HG02884 (cell line): ENCODE data around the gene SREK1.

Experiments used
- ATAC-seq: cut with Tn5 transposase; IDR thresholded peaks from one replicate; pipeline ENCODE4 v1.9.1; 2021; ENCODE audit warnings: mild to moderate bottlenecking, moderate library complexity; ENCODE audit not compliant: unreplicated experiment

The SREK1 gene

DNA sequence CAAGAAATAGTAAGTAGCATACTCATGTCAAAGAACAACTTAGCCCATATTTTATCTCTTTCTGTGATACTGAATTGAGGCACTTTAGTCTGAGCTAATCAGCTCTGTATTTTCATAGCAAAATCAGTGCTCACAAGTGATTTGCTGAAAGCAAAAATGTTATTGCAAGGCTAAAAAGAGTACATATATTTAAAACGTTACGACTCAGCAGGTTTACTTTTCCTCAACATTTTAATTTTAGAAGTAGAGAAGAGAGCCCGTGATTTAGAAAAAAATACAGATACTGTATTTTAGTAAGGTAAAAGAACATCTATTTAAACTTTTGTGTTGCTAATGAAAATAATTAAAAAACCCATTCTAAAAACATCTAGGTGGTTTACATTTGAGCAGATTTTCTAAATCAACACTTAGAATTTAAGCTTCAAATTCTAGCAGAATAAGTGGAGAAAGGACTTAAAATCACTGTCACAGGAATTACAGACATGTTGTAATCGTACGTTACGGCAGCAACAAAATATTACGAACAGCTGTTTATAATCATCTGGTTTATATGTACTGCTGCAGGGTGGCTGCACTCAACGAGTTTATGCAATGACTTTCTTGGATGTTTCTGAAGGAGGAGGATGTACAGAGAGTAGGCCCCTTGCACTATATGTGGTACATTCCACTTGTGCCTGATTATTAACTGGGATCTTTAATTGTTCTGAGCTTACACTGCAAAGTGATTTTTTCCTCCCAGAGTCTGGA, 20.1 kb downstream of the SREK1 start:
- ATAC-seq, result no peak

DNA sequence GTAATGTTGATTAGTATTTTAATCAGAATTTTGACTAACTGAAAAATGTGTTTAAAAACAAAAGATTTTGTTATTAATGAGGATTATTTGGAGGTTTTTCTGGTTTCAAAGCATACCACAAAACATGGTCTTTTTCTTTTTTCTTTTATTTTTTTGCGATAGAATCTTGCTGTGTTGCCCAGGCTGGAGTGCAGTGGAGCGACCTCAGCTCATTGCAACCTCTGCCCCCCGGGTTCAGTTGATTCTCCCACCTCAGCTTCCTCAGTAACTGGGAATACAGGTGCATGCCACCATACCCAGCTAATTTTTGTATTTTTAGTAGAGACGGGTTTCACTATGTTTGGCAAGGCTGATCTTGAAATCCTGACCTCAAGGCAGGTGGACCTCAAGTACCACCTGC, 24.1 kb downstream of the SREK1 start:
- no peak for ATAC-seq

- ATAC-seq, result peak; percentile 65
These were observed 25.4 kb downstream of the SREK1 start for GRCh38 chr5:66169534-66169933.

DNA sequence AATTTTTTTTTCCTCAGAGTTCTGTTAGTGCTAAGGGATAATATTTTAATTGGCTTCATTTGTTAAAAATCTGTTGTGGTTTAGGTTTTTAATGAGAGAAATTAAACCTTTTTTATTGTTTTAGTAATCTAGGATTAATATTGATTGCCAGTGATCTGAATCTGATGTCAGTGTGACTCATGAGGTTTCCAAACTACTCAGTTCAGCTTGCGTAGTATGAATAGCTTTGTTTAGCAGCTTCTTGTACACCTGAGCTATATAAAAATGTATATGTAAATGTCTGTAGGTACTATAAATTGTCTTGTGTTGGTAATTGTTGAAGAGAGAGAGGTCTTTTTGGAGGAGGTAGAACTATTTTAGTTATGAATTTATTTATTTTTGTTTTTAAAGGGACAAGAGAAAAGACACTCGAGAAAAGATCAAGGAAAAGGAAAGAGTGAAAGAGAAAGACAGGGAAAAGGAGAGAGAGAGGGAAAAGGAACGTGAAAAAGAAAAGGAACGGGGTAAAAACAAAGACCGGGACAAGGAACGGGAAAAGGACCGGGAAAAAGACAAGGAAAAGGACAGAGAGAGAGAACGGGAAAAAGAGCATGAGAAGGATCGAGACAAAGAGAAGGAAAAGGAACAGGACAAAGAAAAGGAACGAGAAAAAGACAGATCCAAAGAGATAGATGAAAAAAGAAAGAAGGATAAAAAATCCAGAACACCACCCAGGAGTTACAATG, 26.3 kb downstream of the SREK1 start:
- ATAC-seq, result no peak

GRCh38 chr5:66171349-66172344, 27.5 kb downstream of the SREK1 start:
- no peak for ATAC-seq

DNA sequence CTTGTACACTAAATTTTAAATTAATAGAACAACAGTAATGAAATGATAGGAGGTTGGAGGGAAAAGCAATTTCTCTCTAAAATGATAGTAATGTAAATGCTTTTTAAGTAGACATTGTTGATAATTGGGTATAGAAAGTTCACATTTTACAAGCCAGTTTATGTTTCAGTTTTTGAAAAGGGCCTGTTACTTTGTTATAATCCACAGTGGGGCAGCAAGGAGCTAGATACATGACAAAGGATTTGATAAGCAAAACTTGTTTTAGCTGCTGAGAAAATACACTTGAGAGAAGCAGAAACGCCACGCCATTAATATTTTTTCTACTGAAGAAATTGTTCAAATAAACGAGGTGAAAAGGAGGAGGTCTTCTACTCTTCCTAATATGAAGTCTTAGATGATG, 30.2 kb downstream of the SREK1 start:
- no peak for ATAC-seq

- no peak for ATAC-seq
These were observed 34.7 kb downstream of the SREK1 start for GRCh38 chr5:66178799-66179198.

- ATAC-seq, result no peak
These were observed 35.4 kb downstream of the SREK1 start for GRCh38 chr5:66179297-66180051.

- ATAC-seq, result no peak
These were observed 36.4 kb downstream of the SREK1 start for GRCh38 chr5:66180282-66181155.

GRCh38 chr5:66186108-66186507, 42.0 kb downstream of the SREK1 start:
- no peak for ATAC-seq

DNA sequence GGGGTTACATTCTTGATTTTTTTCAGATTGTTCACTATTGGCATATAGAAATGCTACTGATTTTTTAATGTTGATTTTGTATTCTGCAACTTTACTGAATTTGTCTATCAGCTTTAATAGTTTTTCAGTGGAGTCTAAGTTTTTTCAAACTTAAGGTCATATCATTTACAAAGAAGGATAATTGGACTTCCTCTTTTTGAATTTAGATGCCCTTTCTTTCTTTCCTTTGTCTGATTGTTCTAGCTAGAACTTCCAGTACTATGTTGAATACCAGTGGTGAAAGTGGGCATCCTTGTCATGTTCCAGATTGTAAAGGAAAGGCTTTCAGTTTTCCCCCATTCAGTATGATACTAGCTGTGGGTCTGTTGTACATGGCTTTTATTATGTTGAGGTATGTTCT, 49.3 kb downstream of the SREK1 start:
- ATAC-seq, result no peak

- ATAC-seq, result no peak
These were observed 53.8 kb downstream of the SREK1 start for GRCh38 chr5:66197764-66198405.

GRCh38 chr5:66198837-66199236, 54.7 kb downstream of the SREK1 start:
- ATAC-seq, result no peak

GRCh38 chr5:66203531-66203930, 59.4 kb downstream of the SREK1 start:
- ATAC-seq, result no peak

GRCh38 chr5:66206465-66206864, 62.4 kb downstream of the SREK1 start:
- no peak for ATAC-seq

GRCh38 chr5:66207800-66208561, 63.9 kb downstream of the SREK1 start:
- no peak for ATAC-seq

DNA sequence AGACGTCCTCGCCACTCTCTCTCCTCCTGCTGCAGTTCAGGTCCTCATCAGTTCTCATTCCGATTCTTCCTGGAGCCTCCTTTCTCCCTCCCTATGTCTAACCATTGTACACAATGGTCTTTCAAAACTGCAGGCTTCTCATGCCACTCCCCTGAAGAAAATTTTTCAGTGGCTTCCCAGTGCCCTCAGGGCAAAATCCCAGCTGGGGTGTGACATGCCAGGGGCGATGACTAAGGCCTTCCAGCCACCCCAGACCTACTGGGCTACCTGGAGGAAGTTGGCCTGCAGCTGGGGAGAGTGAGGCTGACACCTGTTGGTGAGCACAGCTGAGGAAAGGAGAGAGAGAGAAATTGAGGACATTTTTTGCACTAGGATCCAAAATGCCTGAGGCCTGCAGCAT, 65.2 kb downstream of the SREK1 start:
- ATAC-seq, result no peak

- no peak for ATAC-seq
These were observed 65.7 kb downstream of the SREK1 start for GRCh38 chr5:66209794-66210193.
